ENCODE data around the gene RRP7A.

GRCh38 chr22:42564699-42565098 lies 45.1 kb upstream of the RRP7A start:
- no peak for TF ChIP-seq CTCF (IDR thresholded peaks at IDR 0.05; ENCODE audit: extremely low read depth in 1 of 2, insufficient read depth in 1 of 2, low read depth in 1 of 2, low read length in 2 of 2)
- TF ChIP-seq EZH2 (IDR thresholded peaks at IDR 0.05; ENCODE audit: borderline replicate concordance, low read depth, low read length, severe bottlenecking): no peak
- no peak for TF ChIP-seq POLR2A (IDR thresholded peaks at IDR 0.05; ENCODE audit: low read depth, low read length)
- TF ChIP-seq GATA2 (IDR thresholded peaks at IDR 0.05; ENCODE audit: insufficient read depth, insufficient read length, low read depth, low read length): no peak
- no peak for TF ChIP-seq MYC (IDR thresholded peaks at IDR 0.05; ENCODE audit: low read depth, low read length)
